Measurements from ENCODE around the gene CHFR.
"Not testable (repeated sequence)": the region's sequence is repeated elsewhere in the genome, so short reads cannot be mapped to it uniquely, and the experiment has no call there.

CHFR gene

GRCh38 chr12:132806857-132807256, 80.5 kb downstream of the CHFR start:
- no peak for DNase-seq

GRCh38 chr12:132804426-132804861, 83.0 kb downstream of the CHFR start:
- DNase-seq, result no peak

- DNase-seq, result no peak
These were observed 83.5 kb downstream of the CHFR start for GRCh38 chr12:132803888-132804287.

- no peak for DNase-seq
These were observed 84.3 kb downstream of the CHFR start for GRCh38 chr12:132803125-132803524.

- DNase-seq, result no peak
These were observed 85.7 kb downstream of the CHFR start for GRCh38 chr12:132801741-132802140.

- DNase-seq, result no peak
These were observed 88.6 kb downstream of the CHFR start for GRCh38 chr12:132798836-132799235.

GRCh38 chr12:132797820-132798570, 89.4 kb downstream of the CHFR start:
- DNase-seq, result no peak

GRCh38 chr12:132795847-132796246, 91.6 kb downstream of the CHFR start:
- no peak for DNase-seq

GRCh38 chr12:132791940-132792339, 95.5 kb downstream of the CHFR start:
- not testable (repeated sequence) for DNase-seq

- DNase-seq, result no peak
These were observed 98.3 kb downstream of the CHFR start for GRCh38 chr12:132789099-132789471.

- DNase-seq, result no peak
These were observed 98.9 kb downstream of the CHFR start for GRCh38 chr12:132788375-132789098.

- DNase-seq, result no peak
These were observed 99.5 kb downstream of the CHFR start for GRCh38 chr12:132787877-132788276.

- DNase-seq, result no peak
These were observed 101.2 kb downstream of the CHFR start for GRCh38 chr12:132786192-132786591.

GRCh38 chr12:132784580-132784979, 102.8 kb downstream of the CHFR start:
- no peak for DNase-seq

GRCh38 chr12:132783917-132784531, 103.4 kb downstream of the CHFR start:
- no peak for DNase-seq

All from NCI-H1105 treated with DMSO at 0.1 percent for 48 hours (cell line).